Activated CD4-positive, alpha-beta T cell treated with anti-CD3 and anti-CD28 coated beads, Interleukin-2, amount 50 U/mL, for 4 hours (primary cell): Measurements from ENCODE around the gene IMMP2L.

Experiments used
- DNase-seq, 2 experiments: peaks; one replicate each; pipeline ENCODE4 v3.0.0-alpha.2; 2020

The IMMP2L gene

DNA sequence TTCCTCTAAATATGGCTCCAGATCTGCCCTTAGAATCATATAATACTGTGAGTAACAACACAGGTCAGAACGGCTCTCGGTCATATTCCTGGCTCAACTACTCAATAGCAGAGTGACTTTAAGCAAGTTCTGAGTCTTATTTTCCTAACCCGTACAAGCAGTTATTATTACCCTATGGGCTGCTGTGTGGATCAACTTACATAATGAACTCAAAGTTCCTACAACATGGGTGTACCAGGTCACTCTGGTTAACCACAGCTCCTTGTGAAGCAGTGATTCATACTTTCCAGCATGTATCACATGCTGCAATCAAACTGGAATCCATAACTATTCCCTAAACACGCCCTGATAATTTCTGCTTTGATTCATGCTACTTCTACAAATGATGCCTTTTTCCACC is 364.0 kb downstream of the IMMP2L start:
- no peak for DNase-seq

DNA sequence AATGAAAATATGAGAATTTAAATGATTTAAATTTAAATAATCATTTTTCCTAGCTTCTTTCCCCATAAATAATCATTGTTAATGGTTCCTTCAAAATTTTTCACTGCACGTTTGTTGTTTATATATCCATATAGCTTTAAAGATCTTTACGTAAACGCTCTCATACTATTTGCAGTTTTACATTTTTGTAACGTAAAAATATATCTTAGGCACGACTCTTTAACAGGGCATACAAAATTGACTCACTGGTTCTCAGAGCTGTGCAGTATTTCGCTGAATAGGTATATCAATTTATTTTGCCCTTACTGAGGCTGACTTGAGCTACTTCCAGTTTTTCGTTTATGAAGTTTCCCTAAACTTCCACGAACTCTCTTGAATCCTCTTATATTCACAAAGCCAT is 365.6 kb downstream of the IMMP2L start:
- no peak for DNase-seq

DNA sequence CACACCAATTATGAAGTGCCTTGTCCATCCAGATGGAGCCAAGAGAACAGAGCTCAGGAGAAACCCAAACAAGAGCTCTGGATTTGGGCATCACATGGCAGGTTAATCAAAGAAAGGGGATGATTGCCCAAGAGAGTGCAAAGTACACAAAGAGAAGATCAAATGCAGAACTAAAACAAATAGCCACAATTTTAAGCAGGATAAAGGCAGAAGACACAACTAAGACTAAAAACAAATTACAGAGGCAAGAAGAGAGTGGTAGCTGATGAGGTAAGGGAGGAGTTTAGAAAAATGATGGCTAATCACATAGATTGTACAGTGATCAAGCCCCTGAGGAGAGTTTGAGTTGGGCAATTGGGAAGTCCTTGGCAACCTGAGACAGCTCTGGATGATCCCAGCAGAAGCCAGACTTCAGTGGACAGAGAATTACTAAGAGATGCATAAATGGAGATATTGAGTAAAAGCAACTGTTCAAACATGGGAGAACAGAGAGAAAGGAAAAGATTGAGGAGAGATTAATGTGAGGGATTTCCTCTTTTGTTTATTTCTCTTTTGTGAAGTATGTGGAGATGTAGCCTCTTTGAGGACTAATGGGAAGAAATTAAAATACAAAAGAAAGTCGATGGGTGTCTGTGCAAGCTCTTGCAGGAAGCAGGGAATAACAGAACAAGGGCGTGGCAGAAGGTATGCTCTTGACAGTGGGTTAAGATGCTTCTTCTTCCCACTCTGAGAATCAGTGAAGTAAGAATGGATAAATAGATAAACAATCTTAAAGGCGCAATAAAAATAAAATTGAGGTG is 369.5 kb downstream of the IMMP2L start:
- DNase-seq = no peak

DNA sequence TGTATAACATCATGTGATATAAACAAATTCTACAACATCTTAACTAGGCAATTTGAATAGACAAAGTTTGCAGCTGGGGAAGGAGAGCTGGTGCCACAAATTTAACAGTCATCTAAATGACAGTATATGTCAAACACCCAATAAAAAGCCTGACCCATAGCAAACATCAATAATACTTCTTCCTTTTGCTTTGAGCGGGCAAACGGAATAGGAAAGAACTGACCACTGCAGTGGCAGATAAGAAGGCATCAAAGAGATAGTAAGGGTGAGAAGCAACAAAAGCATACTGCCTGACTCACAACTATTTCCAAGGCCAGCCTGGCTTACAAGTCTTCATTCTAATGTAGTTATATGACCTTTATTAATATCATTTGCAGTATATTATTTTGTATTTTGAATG is 371.5 kb downstream of the IMMP2L start:
- no peak for DNase-seq

DNA sequence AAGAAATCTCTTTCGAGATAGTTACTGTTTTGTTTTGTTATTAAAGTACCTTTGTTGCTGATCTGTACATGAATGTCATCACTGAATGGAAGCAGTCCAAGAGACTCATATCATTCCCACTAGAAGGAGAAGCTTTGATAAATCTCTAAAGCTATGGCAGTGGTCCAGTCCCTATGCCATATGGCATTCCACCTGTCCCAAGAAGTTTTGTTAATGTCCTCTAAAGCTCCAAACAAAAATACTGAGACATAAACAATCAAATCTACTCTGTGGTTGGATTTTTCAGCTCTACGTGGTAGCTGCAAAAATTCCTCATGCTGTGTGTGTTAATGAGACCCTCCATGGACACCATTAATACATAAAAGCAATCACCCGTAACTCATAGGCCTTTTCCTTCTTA is 377.3 kb downstream of the IMMP2L start:
- DNase-seq = no peak

DNA sequence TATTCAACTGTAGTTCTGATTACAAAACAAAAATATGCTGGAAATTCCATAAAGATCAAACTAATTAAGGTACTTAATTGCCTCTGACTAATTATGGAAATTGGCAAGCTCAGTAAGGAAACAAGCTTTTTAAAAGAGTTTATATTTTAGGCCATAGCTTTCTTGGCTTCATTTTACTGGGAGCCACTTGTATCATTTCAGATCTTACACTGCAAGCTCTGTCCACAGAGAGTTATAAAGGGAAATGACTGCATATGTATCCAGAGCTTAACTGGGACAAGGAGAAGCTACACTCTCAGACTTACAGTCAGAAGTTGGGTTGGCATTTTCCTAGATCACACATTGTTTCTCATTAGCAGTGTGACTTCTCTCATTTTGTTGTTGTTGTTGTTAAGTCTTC is 379.0 kb downstream of the IMMP2L start:
- DNase-seq = no peak

DNA sequence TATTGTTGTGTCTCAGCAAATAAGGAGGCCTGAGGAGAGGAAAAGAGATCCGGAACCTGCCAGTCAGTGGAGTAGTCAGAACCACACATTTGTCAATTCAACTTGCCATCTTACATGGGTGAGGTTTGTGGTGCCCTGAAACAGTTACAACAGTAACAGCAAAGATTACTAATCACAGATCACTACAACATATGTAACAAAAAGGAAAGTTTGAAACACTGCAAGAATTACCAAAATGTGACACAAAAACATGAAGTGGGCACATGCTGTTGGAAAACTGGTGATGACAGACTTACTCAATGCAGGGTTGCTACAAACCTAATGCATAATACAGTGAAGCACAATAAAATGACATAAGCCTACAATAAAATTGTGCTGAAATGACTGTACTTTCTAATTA is 382.0 kb downstream of the IMMP2L start:
- DNase-seq = no peak

DNA sequence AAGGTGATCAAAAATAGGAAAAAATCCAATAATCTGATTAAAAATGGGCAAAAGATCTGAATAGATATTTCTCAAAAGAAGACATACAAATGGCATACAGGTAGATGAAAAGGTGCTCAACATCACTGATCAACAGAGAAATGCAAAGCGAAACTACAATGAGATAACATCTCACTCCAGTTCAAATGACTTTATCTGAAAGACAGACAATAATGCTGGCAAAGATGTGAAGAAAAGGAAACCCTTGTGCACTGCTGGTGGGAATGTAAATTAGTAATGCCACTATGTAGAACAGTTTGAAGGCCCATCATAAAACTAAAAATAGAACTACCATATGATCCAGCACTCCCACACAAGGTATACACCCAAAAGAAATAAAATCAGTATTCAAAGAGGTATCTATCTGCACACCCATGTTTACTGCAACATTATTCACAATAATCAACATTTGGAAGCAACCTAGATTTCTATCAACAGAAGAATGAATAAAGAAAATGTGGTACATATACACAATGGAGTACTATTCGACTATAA is 386.3 kb downstream of the IMMP2L start:
- no peak for DNase-seq

DNA sequence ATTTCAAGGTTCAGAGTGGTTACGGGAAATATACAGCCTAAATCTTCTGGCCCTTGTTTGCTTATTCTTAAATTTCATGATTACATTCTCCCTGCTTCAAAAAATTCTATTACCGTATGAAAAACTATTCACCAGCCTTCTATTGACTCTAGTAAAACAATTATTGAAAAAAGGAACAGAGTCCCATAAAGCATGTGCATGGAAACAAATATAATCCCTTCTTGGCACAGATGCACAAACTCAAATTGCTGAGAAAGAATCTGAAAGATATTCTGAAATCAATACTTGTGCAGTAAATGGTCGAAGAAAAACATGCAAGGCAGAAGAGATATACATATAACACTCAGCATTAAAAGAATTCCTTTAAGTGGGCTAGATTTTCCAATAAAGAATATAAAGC is 387.8 kb downstream of the IMMP2L start:
- DNase-seq = no peak

DNA sequence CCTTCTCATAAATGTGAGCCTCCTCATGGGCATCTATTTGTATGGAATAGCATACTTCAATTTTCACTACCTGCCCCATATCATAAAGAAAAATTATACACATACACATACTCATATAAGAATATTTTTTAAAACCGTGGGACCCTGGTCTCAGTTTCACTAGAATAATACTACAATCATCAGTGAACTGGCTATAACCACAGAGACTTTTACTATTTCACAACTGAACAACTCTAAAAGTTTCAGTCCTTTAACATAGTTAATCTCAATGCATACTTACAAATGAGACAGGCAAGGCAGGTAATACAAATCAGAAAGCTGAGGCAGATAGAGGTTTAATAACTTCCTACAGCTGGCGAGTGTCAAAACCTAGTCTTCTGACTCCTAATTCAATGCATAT is 388.3 kb downstream of the IMMP2L start:
- no peak for DNase-seq

DNA sequence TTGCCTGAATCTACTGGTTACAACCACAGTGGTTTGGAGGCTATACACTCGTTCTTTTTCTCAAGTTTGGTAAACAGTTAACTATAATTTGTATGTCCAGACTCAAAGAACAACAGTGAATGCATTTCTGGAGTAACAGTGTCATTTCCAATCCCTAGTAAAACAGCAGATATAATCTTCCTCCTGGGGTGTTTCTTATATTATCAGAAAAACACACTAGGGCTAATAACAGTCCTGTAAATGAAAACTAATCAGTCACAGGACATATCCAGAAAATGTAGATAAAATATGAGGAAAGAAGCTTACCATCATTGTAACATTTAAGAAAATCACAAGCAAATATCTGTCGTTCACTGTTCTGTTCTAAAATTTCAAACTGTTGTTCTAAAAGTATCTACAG is 388.8 kb downstream of the IMMP2L start:
- no peak for DNase-seq

DNA sequence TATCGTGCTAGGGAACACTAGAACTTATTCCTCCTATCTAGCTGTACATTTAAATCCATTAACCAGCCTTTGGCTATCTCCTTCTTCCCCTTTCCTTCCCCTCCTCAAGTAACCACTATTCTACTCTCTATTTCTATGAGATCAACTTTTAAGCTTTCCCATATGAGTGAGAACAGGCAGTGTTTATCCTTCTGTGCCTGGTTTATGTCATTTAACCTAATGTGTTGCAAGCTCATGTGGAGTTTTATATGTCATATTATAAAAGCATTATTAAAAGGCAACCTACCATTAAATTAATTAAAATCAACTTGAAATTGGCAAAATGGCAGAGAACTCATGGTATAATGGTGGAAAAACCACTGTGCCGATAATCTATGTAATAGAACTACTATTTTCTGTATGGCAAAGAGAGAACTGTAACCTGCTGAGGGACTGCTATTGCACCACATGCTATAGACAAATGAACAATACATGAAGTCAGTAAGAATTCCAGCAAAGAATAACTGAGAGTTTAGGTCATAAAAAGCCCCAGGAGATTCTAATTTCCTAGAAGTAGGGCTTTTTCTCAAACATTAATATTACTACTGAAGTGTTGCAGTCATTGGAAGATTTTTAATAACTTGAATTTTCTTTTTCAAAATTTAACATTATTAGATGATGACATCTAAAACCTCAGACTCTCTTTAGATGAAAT is 389.6 kb downstream of the IMMP2L start:
- no peak for DNase-seq

DNA sequence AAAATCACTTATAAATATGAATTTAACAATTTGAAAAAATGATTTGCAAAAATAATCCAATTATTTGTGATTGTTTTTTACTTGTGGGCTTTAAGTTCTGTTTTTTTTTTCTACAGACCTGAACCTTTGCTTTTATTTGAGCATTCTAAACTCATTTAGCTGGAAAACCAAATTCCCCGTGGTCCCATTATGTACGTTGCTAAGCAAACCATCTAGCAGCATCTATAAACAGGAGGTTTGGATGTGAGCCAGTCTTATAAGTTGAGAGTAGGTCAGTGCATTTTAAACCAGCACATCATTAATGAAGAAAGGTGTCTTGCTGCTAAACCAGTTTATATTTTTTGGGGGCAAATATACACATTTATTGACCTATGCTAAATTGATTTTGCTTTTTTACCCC is 394.1 kb downstream of the IMMP2L start:
- DNase-seq = no peak

DNA sequence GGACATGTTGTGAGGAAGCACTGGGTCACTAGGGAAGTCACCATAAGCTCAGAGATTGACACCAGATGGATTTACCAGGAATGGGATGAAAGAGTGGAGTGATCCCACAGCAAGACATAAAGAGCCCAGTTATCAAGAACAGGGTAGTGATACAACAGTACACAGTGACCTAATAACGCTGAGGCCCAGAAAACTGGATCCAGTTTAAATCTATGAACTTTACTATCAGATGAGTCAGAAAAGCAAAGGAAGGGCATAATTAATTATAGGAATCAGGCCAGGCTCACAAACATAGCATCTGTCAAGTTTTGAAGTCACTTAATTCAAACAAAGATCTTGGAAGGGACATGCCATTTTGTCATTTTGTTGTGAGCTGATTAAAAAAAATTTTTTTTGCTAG is 397.9 kb downstream of the IMMP2L start:
- DNase-seq = no peak

DNA sequence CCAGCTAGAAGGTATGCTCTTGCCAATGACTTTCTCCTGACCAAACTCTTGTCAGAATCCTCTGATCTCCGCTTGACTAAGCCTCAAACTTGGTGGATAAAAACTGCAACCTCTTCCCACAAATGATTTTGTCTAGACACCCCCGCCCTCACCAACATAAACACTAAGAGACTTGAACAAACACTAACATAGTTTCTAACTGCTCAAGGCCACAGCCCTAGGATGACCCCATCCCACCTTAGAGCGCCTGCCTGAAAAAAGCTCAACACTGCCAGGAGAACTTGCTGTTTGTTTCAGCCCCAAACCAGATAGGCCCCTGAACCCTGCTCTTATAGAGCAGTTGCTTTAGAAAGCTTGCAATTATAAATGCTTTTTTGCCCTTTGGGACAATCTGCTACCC is 399.6 kb downstream of the IMMP2L start:
- no peak for DNase-seq

DNA sequence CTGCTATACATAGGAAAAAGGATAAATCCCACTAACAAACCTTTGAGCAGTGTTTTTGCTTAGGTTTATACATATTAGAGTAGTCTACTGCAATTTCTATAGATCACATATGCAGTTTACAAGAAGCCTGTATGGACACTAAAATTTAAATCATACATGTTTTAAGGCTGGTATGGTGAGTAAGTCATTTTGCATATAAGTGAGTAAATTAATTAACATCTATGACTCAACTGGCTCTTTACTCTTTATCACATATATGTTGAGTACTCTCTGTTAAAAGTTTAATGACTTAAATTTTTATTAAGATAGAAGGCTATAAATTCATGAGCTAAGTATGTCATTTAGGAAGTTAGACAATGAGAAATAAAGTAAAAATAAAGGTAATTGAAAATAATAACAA is 402.0 kb downstream of the IMMP2L start:
- DNase-seq = no peak

DNA sequence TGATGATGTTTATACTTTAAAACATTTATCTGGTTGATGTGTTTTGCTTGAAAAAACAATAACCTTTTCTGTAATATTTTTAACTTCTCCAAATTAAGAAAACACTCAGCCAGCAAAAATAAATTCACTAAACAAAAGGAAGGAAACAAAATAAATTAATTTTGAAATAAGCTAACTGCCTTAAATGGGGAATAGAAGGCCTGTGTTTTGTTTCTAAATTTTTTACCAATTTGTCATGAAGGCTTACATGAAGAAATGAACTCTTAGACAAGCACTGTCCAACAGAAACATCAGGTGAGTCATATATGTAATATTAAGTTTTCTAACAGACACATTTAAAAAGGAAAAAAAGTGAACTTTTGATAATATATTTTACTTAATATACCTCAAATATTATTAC is 402.9 kb downstream of the IMMP2L start:
- no peak for DNase-seq

DNA sequence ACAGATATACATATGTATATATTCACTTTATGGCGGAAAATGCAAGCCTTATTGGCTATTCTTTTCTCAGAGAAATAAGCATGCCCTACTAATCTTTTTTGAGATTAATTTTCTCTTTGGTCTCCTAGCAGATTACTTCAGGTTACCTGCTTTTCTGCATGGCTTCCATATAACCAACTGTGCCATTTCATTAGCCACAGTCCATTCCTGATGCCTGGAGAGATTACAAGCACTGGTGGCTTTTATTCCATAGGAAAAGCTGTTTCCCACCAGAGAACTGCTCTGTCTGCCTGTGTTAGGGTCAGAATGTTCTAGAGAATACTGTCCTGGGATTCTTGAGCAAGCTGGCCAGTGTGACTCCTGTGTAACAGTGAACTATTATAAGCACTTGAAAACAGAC is 411.6 kb downstream of the IMMP2L start:
- no peak for DNase-seq

DNA sequence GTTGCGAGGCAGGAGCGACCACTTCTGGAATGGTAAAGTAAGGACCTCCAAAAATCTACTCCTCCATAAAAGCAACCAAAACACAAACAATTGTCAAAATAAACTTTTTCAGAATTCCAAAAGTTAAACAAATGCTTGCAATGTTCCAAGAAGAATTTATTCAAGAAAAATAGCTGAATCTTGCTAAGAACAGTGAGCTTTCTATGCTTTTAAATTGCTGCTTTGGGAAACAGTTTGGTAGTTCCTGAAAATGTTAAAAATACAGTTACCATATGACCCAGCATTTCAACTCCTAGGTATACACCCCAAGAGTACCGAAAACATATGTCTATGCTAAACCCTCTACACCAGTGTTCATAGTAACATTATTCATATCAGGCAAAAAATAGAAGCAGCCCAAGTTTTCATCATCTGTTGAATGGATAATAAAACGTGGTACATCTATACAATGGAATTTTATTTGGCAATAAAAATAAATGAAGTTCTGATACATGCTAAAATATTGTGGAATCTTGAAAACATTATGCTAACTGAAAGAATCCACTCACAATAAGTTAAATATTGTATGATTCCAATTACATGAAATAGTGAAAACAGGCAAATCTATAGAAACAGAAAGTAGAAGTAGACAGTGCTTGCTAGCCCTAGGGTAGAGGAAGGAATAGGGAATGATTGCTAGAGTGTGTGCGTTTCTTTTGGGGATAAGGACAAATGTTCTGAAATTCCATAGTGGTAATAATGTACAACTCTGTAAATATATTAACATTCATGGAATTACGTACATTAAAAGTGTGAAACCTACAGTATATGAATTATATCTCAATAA is 414.4 kb downstream of the IMMP2L start:
- no peak for DNase-seq

DNA sequence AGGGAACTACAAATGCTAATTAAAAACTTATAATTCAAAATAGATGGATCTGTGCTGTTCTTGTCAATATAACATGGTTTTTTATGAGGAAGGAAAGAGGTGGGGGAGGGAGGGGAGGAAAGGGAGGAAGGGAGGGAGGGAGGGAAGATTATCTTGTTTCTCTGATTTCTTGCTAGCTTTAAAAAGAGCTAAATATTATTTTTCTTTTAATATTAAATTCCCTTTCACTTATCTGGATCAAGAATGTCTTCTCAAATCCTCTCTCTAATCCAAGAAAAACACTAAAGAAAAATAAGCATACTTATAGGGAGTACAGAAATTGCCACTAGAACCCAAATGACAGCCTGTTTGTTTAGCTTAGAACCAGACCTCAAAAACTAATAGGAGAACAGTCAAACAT is 416.2 kb downstream of the IMMP2L start:
- DNase-seq = no peak

DNA sequence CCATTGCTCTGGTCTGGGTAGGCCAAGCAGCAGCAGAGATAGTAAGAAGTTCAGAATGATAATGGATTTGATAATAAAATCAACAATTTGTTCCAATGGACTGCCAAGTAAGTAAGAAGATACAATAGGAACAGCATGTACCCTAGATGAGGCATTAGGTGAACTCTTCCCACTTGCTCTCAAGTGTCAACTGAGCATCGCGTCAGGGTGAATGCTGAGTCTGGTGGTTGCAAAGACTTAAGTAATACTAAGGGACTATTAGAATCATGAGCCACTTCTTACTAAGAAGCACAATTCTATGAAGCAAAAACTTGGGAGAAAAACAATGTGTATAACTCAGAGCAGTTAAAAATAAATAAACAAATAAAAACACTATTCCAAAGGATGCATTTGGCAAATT is 416.8 kb downstream of the IMMP2L start:
- DNase-seq = no peak

DNA sequence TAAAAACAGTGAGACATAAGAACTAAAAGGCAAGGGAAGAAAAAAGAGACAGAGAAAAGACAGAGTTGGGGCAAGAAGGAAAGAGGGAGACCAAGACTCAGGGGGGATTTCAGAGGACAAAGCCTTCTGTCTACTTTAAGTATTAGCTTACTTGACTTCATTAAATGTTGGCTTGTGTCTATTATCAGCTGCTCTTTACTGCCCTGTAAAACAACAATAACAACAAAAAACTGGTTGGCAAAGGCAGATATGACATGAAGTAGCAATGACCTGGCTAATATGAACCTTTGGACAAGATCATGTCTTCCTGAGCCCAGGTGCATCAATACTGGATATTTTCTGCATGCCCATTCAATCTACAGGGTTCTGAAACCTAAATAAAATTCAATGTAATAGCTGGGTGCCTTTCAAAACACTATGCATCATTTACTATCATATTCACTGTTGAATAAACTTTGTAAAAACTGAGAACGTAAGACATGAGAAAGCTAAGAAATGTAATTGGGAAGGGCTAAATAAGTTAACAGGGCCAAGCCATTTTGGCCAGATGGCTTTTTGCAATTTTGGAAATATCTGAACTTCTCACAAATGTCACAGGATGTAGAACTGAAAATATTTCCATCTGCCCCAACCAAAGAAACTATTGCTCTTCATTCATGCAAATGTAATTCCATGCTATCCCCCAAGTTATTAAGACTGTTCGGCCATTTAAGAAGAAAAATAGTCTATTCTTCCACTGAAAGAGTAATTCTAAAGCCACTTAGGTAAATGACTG is 422.0 kb downstream of the IMMP2L start:
- DNase-seq = no peak

DNA sequence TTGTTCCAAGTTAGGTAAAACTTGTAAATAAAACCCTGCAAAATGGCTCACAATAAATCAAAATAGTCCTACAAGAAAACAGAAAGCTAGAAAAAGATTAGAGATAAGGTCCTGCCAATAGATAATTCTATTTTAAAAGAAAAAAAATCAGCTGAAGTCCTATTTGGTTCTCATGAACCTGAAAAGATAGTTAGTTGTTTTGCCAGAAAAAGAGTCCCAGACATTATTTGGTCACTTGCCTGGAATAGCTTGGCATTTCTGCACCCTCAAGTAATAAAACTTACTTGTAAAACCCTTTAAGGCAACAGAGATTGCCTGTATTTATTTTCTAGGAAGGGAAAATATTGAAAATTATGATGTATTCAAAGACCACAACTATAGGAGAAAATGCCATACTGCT is 423.7 kb downstream of the IMMP2L start:
- DNase-seq = no peak
